Tibial nerve (tissue), 4 donors: ENCODE measurements around the gene PRKCZ.

Source experiments
- EP300 ChIP-seq, 2 donors: sonication (generic); formaldehyde crosslinking; IDR thresholded peaks; one replicate each; pipeline ENCODE4 v1.6.1; 2017; ENCODE audit warnings: antibody characterized with exemption in 2 of 2, mild to moderate bottlenecking in 1 of 2
- POLR2A ChIP-seq, 2 donors: fragments of 450-650 bp; IDR thresholded peaks; one replicate each; pipeline ENCODE4 v1.6.1; 2017; ENCODE audit warnings: antibody characterized with exemption in 2 of 2, mild to moderate bottlenecking in 2 of 2, moderate library complexity in 2 of 2
- TF ChIP-seq, protein P1 (sequence below), 5 experiments: fragments of 200-600 bp in 3 of 5; fragments of 450-650 bp in 2 of 5; sonication (generic) in 3 of 5; IDR thresholded peaks; one replicate each; pipeline ENCODE4 v1.5.1; 2016 to 2019; ENCODE audit warnings: antibody characterized with exemption in 5 of 5, mild to moderate bottlenecking in 3 of 5, moderate library complexity in 2 of 5

- TF ChIP-seq, protein P1, sequence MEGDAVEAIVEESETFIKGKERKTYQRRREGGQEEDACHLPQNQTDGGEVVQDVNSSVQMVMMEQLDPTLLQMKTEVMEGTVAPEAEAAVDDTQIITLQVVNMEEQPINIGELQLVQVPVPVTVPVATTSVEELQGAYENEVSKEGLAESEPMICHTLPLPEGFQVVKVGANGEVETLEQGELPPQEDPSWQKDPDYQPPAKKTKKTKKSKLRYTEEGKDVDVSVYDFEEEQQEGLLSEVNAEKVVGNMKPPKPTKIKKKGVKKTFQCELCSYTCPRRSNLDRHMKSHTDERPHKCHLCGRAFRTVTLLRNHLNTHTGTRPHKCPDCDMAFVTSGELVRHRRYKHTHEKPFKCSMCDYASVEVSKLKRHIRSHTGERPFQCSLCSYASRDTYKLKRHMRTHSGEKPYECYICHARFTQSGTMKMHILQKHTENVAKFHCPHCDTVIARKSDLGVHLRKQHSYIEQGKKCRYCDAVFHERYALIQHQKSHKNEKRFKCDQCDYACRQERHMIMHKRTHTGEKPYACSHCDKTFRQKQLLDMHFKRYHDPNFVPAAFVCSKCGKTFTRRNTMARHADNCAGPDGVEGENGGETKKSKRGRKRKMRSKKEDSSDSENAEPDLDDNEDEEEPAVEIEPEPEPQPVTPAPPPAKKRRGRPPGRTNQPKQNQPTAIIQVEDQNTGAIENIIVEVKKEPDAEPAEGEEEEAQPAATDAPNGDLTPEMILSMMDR (IDR thresholded peaks at IDR 0.05): no peak
- TF ChIP-seq EP300 (IDR thresholded peaks at IDR 0.05) (no peak), POLR2A (IDR thresholded peaks at IDR 0.05) (no peak)
These were observed 25.3 kb upstream of the PRKCZ start for GRCh38 chr1:2024887-2025286.
